Prostate gland (tissue), 2 donors: ENCODE data around the gene CSMD2.

Experiments used
- POLR2A ChIP-seq: fragments of 450-650 bp; IDR thresholded peaks from one replicate; pipeline ENCODE4 v1.6.1; 2016; ENCODE audit warnings: antibody characterized with exemption, mild to moderate bottlenecking
- POLR2AphosphoS5 ChIP-seq: sonication (generic); formaldehyde crosslinking; IDR thresholded peaks from one replicate; pipeline ENCODE4 v1.6.1; 2017; ENCODE audit warnings: antibody characterized with exemption
- TF ChIP-seq, protein P1 (sequence below), 4 experiments: fragments of 200-600 bp in 2 of 4; fragments of 450-650 bp in 2 of 4; sonication (generic) in 2 of 4; IDR thresholded peaks; 1 replicate in 3 of 4; 2 replicates in 1 of 4; pipeline ENCODE4 v1.5.1; 2016 to 2019; ENCODE audit warnings: antibody characterized with exemption in 4 of 4, mild to moderate bottlenecking in 2 of 4, moderate library complexity in 2 of 4

DNA sequence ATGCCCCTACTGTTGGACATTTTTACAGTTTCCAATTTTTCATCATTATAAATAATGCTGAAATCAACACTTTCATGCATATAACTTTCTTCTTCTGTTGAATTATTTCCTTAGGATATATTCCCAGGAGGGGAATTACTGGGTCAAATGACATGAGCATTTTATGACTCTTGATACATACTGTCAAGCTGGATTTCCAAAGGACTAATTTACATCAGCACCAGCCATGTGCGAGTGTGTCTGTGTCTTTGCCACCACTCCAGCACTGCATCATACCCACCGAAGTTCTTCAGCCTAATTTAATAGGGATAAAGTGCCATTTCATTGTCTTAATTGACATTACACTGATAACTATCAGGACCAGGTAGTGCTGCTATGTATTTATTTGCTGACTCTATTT is 146.7 kb downstream of the CSMD2 start:
- TF ChIP-seq, protein P1, sequence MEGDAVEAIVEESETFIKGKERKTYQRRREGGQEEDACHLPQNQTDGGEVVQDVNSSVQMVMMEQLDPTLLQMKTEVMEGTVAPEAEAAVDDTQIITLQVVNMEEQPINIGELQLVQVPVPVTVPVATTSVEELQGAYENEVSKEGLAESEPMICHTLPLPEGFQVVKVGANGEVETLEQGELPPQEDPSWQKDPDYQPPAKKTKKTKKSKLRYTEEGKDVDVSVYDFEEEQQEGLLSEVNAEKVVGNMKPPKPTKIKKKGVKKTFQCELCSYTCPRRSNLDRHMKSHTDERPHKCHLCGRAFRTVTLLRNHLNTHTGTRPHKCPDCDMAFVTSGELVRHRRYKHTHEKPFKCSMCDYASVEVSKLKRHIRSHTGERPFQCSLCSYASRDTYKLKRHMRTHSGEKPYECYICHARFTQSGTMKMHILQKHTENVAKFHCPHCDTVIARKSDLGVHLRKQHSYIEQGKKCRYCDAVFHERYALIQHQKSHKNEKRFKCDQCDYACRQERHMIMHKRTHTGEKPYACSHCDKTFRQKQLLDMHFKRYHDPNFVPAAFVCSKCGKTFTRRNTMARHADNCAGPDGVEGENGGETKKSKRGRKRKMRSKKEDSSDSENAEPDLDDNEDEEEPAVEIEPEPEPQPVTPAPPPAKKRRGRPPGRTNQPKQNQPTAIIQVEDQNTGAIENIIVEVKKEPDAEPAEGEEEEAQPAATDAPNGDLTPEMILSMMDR (IDR thresholded peaks at IDR 0.05): no peak
- no peak for TF ChIP-seq POLR2AphosphoS5
- no peak for TF ChIP-seq POLR2A
